Brain microvascular endothelial cell (primary cell): ENCODE data around the gene FSTL5.

ENCODE experiments used
- DNase-seq: peaks from one replicate; pipeline ENCODE4 v3.0.0-alpha.2; 2020
- H3K27ac ChIP-seq: fragments of 250-450 bp; sonication (Bioruptor Pico); 2 replicates; pipeline ENCODE4 v1.5.1; 2020; ENCODE audit warnings: mild to moderate bottlenecking, moderate library complexity
- H3K27me3 ChIP-seq: fragments of 250-450 bp; sonication (Bioruptor Pico); replicated peaks from 2 replicates; pipeline ENCODE4 v1.5.1; 2020; ENCODE audit warnings: mild to moderate bottlenecking
- H3K36me3 ChIP-seq: fragments of 250-450 bp; sonication (Bioruptor Pico); replicated peaks from 2 replicates; pipeline ENCODE4 v1.5.1; 2020; ENCODE audit warnings: mild to moderate bottlenecking
- H3K4me3 ChIP-seq: 2 replicates; pipeline ENCODE4 v1.5.1; 2011; ENCODE audit warnings: low read depth, mild to moderate bottlenecking, control low read depth, low read length, moderate library complexity
- CTCF ChIP-seq: IDR thresholded peaks from 2 replicates; pipeline ENCODE4 v1.5.1; 2011; ENCODE audit warnings: low read depth, mild to moderate bottlenecking, moderate library complexity, low read length, control low read depth, inconsistent platforms; ENCODE audit errors: missing control alignments
- in situ Hi-C: cut with HindIII; loops from 2 replicates; pipeline ENCODE4 v1.10.0; 2017; ENCODE audit warnings: low sequenced_read_pairs, low pct_ligation_motif_present

The FSTL5 gene

GRCh38 chr4:161466316-161466715 lies 697.5 kb downstream of the FSTL5 start:
- DNase-seq, result no peak
- no peak for TF ChIP-seq CTCF
- in situ Hi-C loops, result no loop called here

GRCh38 chr4:161463436-161463835 lies 700.4 kb downstream of the FSTL5 start:
- no peaks in the 10 kb centered on the region for H3K36me3 ChIP-seq
- H3K4me3 ChIP-seq, result no peak overlapping the region
- DNase-seq, result no peak
- no peak overlapping the region for H3K27ac ChIP-seq
- no peak for TF ChIP-seq CTCF
- no peaks in the 10 kb centered on the region for H3K27me3 ChIP-seq
- in situ Hi-C loops, result no loop called here

More at GRCh38 chr4:161466316-161466715, 697.5 kb downstream of the FSTL5 start:
- Histone ChIP-seq H3K27me3 (no peaks in the 10 kb centered on the region), H3K4me3 (no peak overlapping the region), H3K27ac (no peak overlapping the region), H3K36me3 (no peaks in the 10 kb centered on the region)

- H3K27me3 ChIP-seq, result no peaks in the 10 kb centered on the region
- no peak for TF ChIP-seq CTCF
- in situ Hi-C loops, result no loop called here
- H3K4me3 ChIP-seq, result no peak overlapping the region
- H3K27ac ChIP-seq, result no peak overlapping the region
- no peaks in the 10 kb centered on the region for H3K36me3 ChIP-seq
- no peak for DNase-seq
Observed at GRCh38 chr4:161457906-161458305, 705.9 kb downstream of the FSTL5 start.

- Histone ChIP-seq H3K27me3 (no peaks in the 10 kb centered on the region), H3K27ac (no peak overlapping the region), H3K4me3 (no peak overlapping the region), H3K36me3 (no peaks in the 10 kb centered on the region)
- in situ Hi-C loops, result no loop called here
- TF ChIP-seq CTCF, result no peak
- no peak for DNase-seq
Observed at GRCh38 chr4:161457311-161457710, 706.5 kb downstream of the FSTL5 start.

GRCh38 chr4:161454860-161455259 lies 708.9 kb downstream of the FSTL5 start:
- Histone ChIP-seq H3K36me3 (no peaks in the 10 kb centered on the region), H3K27me3 (no peaks in the 10 kb centered on the region), H3K4me3 (no peak overlapping the region), H3K27ac (no peak overlapping the region)
- TF ChIP-seq CTCF, result no peak
- in situ Hi-C loops, result no loop called here
- no peak for DNase-seq

- Histone ChIP-seq H3K4me3 (no peak overlapping the region), H3K36me3 (no peaks in the 10 kb centered on the region), H3K27ac (no peak overlapping the region), H3K27me3 (no peaks in the 10 kb centered on the region)
- in situ Hi-C loops, result no loop called here
- no peak for TF ChIP-seq CTCF
- no peak for DNase-seq
Observed at GRCh38 chr4:161448550-161449180, 715.1 kb downstream of the FSTL5 start.
